ENCODE data around the gene KCNJ1.

KCNJ1 gene

DNA sequence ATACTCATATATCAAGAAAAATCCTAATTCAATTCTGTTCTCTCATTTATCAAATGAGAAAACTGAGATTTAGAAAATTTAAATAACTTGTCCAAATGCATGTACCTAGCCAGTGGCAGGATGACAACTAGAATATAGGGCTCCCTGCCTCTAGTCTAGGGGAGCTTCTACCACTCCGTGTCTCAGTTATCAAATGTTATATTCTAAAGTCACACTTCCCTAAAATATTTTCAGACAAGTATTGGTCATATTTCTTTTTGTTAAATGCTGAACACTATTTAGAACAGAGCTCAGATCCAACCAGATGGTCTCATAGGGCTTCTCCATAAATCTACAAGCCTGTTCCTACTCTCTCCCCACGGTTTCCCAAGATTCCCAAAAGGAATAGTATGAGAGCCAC lies 26.3 kb downstream of the KCNJ1 start:
- TF ChIP-seq, protein P1, sequence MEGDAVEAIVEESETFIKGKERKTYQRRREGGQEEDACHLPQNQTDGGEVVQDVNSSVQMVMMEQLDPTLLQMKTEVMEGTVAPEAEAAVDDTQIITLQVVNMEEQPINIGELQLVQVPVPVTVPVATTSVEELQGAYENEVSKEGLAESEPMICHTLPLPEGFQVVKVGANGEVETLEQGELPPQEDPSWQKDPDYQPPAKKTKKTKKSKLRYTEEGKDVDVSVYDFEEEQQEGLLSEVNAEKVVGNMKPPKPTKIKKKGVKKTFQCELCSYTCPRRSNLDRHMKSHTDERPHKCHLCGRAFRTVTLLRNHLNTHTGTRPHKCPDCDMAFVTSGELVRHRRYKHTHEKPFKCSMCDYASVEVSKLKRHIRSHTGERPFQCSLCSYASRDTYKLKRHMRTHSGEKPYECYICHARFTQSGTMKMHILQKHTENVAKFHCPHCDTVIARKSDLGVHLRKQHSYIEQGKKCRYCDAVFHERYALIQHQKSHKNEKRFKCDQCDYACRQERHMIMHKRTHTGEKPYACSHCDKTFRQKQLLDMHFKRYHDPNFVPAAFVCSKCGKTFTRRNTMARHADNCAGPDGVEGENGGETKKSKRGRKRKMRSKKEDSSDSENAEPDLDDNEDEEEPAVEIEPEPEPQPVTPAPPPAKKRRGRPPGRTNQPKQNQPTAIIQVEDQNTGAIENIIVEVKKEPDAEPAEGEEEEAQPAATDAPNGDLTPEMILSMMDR (IDR thresholded peaks at IDR 0.05; ENCODE audit: low read depth, low read length): no peak
- TF ChIP-seq POLR2A (IDR thresholded peaks at IDR 0.05; ENCODE audit: extremely low read depth, insufficient read length): no peak
- no peak for TF ChIP-seq MYC (IDR thresholded peaks at IDR 0.05; ENCODE audit: low read depth, low read length)
- TF ChIP-seq, protein P2, sequence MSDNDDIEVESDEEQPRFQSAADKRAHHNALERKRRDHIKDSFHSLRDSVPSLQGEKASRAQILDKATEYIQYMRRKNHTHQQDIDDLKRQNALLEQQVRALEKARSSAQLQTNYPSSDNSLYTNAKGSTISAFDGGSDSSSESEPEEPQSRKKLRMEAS (IDR thresholded peaks at IDR 0.05; ENCODE audit: low read depth, low read length): no peak
- DNase-seq (ENCODE audit: low read depth): no peak
- no peak overlapping the region for H3K4me3 ChIP-seq (ENCODE audit: low read depth, low read length)

DNA sequence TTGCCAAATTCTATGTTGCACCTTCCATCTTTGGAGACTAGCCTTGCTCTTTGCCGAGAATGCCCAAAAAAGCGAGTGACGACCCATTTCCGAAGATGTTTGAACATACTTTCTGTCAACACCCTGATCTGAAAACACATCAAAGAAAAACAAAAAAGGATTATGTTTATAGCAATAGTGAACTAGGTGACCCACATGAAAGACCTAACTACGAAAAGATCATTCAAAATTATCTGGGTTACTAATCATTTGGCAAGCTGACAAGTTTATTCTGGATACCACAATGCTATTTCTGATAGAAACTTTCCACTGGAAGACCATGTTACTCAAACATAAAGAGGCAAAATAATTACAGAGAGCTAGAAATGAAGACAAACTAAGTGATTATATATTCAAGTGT lies 27.0 kb downstream of the KCNJ1 start:
- no peak for TF ChIP-seq POLR2A (IDR thresholded peaks at IDR 0.05; ENCODE audit: extremely low read depth, insufficient read length)
- TF ChIP-seq, protein P2 (IDR thresholded peaks at IDR 0.05; ENCODE audit: low read depth, low read length): no peak
- H3K4me3 ChIP-seq (ENCODE audit: low read depth, low read length): no peak overlapping the region
- no peak for DNase-seq (ENCODE audit: low read depth)

DNA sequence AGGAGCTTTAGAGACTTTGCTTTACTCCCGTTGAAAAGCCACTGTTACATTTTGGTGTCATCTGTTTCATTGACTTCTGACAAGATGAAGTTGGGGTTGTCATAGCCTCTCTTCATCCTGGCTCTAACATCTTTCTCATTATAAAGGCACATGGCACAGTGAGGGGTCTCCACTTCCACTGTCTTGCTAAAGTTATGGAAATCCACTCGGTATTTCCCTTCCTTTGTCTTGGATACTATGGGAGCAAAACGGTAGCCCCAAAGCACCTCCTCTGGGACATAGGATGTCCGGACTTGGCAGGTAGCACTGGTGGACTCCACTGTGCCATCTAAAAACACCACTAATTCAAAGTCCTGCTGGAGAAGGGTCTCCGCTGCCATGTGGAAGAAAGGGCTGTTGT lies 28.0 kb downstream of the KCNJ1 start:
- no peak for DNase-seq (ENCODE audit: low read depth)
- H3K4me3 ChIP-seq (ENCODE audit: low read depth, low read length): no peak overlapping the region

DNA sequence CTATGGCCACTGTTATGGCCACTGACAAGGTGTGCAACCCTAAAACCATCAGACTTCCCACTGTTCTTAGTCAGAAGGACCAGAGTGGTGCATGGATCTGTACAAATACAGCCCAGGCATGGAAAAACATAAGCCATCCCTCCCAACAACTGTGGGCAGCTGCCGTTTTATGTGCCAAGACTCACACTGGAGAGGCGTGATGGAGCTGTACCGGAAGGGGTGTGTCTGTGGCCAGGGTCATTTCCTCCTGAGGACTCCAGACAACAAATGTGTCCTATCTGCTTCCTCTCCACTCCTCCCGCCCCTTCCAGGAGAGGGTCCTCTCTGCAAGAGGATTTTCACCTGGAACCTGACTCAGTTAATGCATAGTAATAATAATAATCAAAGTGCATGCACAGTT lies 29.5 kb downstream of the KCNJ1 start:
- no peak overlapping the region for H3K4me3 ChIP-seq (ENCODE audit: low read depth, low read length)
- no peak for DNase-seq (ENCODE audit: low read depth)
- TF ChIP-seq MYC (IDR thresholded peaks at IDR 0.05; ENCODE audit: low read depth, low read length) (no peak), POLR2A (IDR thresholded peaks at IDR 0.05; ENCODE audit: extremely low read depth, insufficient read length) (no peak)
- TF ChIP-seq, protein P1 (IDR thresholded peaks at IDR 0.05; ENCODE audit: low read depth, low read length): no peak
- TF ChIP-seq, protein P2 (IDR thresholded peaks at IDR 0.05; ENCODE audit: low read depth, low read length): no peak

More for the DNA sequence above, 28.0 kb downstream of the KCNJ1 start:
- no peak for TF ChIP-seq MYC (IDR thresholded peaks at IDR 0.05; ENCODE audit: low read depth, low read length)
- TF ChIP-seq, protein P1 (IDR thresholded peaks at IDR 0.05; ENCODE audit: low read depth, low read length): no peak
- no peak for TF ChIP-seq POLR2A (IDR thresholded peaks at IDR 0.05; ENCODE audit: extremely low read depth, insufficient read length)
- TF ChIP-seq, protein P2 (IDR thresholded peaks at IDR 0.05; ENCODE audit: low read depth, low read length): no peak

DNA sequence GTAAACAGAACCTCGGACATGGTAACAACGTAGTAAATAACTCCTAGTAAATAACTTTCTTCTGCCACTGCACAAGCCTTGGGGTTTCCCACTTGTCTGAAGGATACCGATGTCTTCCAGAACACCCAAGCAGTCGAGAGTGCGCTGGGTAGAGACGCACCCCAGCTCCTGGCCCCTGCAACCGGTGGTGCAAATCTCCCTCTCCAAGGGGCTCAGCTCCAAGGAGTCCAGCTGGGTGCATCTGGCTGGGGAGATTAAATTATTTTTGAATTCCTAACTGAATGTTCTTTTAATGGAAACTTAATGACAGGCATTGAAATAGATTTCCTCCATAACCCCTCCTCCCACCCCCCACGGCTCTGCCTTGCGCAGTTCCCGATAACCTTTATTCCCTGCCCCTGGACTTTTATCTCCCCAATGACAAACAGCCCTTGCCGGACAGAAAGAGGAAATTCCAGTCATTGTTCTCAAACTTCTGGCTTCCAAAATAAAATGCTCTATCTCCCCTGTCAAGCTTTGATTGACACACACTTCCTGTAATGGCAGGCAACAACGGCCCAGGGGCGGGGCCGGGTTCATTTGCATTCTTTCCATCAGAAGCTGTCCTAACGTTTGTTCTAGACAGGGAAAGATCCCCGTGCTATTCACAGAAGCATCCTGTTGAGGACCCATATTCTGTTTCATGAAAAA lies 31.2 kb downstream of the KCNJ1 start:
- TF ChIP-seq POLR2A (IDR thresholded peaks at IDR 0.05; ENCODE audit: extremely low read depth, insufficient read length) (no peak), MYC (IDR thresholded peaks at IDR 0.05; ENCODE audit: low read depth, low read length) (no peak)
- TF ChIP-seq, protein P2 (IDR thresholded peaks at IDR 0.05; ENCODE audit: low read depth, low read length): no peak
- TF ChIP-seq, protein P1 (IDR thresholded peaks at IDR 0.05; ENCODE audit: low read depth, low read length): no peak
- DNase-seq (ENCODE audit: low read depth): no peak
- H3K4me3 ChIP-seq (ENCODE audit: low read depth, low read length): no peak overlapping the region

DNA sequence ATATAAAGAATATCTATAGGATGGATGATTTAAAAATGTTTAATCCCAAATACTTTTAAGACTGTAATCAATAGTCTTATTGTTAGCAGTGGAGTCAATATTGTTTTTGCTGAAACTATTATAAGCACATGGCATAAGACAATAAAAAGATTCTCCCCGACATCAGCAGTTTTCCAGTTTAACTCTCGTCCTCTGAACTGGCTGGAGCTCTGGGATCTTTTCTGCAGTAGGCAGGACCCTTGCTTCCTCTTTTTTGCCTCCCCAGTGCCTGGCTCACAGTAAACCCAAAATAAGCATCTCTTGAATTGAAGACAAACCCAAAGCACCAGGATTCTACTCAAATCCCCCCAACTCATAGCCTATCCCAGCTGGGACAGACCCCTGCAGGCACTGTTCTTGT lies 32.9 kb downstream of the KCNJ1 start:
- no peak overlapping the region for H3K4me3 ChIP-seq (ENCODE audit: low read depth, low read length)
- peak; percentile 27 for DNase-seq (ENCODE audit: low read depth)
- TF ChIP-seq, protein P1 (IDR thresholded peaks at IDR 0.05; ENCODE audit: low read depth, low read length): no peak
- no peak for TF ChIP-seq MYC (IDR thresholded peaks at IDR 0.05; ENCODE audit: low read depth, low read length)
- TF ChIP-seq, protein P2 (IDR thresholded peaks at IDR 0.05; ENCODE audit: low read depth, low read length): no peak
- TF ChIP-seq POLR2A (IDR thresholded peaks at IDR 0.05; ENCODE audit: extremely low read depth, insufficient read length): no peak
